ENCODE measurements around the gene SLC6A11. TPM values are rescaled to one million over a fixed set of nuclear protein-coding genes. Genes with fewer than 3 reads are reported as not detected.

Gene SLC6A11
- total RNA-seq, 4 donors from 2014 or later: 1.8 to 7.8 (median 5.3) TPM

DNA sequence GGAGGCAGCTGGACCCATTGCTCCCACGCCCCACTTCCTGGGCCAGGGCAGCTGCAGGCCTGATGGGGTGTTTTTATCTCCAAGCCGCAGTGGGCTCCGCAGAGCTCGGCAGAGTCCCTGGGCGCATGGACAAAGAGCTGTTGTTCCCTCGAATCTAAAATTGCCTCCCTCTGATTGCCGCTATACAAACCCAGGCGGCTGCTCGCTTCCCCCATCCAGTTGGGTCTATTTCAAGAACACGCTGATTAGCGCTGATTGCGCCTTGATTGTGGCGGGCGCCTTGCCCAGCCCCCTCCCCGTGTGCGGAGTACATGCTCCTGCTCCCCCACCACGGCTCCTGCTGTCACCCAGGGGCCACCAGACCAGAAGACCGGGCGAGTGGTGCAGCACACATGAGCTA lies 133.2 kb downstream of the SLC6A11 start:
- TF ChIP-seq, protein P1, sequence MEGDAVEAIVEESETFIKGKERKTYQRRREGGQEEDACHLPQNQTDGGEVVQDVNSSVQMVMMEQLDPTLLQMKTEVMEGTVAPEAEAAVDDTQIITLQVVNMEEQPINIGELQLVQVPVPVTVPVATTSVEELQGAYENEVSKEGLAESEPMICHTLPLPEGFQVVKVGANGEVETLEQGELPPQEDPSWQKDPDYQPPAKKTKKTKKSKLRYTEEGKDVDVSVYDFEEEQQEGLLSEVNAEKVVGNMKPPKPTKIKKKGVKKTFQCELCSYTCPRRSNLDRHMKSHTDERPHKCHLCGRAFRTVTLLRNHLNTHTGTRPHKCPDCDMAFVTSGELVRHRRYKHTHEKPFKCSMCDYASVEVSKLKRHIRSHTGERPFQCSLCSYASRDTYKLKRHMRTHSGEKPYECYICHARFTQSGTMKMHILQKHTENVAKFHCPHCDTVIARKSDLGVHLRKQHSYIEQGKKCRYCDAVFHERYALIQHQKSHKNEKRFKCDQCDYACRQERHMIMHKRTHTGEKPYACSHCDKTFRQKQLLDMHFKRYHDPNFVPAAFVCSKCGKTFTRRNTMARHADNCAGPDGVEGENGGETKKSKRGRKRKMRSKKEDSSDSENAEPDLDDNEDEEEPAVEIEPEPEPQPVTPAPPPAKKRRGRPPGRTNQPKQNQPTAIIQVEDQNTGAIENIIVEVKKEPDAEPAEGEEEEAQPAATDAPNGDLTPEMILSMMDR (IDR thresholded peaks at IDR 0.05): no peak
- DNase-seq (ENCODE audit: low spot score in 2 of 2): no peak
- WGBS, 2 donors: 87% methylated on average over 19 of the region's 19 CpGs
- no peak overlapping the region for H3K4me3 ChIP-seq (ENCODE audit: low read depth, poor library complexity, severe bottlenecking)
- intact Hi-C loops (cut with DNase I; ENCODE audit: low total_unique reads): loop anchor here (5.0 kb wide), 1 partner anchor 103 kb away; no protein-coding TSS in a partner anchor

DNA sequence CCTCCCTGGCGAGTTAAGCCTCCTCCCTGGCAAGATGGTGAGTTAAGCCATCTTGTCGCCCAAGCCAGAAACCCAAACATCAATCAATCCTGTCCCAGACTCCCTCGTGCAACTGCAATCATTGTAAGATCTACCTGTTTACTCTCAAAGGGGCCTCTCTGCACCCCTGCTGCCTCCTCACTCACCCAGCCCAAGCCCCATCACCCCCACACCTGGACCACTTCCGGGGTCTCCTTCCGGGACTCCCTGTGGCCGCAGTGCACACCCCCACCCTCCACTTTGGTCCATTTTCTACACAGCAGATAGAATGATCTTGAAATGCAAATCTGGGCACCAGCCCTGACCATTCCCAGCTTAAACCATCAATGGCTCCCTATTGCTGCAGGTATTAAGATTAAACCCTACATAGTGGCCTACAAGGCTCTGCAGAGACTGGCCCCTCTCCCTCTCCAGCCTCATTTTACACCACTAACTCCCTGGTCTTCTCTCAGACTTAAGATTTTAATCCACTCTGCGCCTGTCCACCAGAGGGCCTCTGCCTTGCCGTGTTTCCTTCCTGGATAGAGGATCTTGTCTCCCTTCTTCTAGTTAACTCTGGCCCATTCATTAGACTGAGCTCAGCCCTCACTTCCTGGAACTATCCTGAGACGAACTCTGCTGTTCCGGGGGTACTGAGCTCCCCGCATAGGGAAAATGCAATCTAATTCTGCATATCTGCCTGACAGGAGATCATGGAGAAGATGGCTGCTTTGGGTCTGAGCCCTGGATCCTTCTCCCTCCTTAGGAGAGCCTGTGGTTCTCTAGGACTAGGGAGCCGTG lies 134.7 kb downstream of the SLC6A11 start:
- DNase-seq (ENCODE audit: low spot score in 2 of 2): no peak
- H3K4me3 ChIP-seq (ENCODE audit: low read depth, poor library complexity, severe bottlenecking): no peak overlapping the region
- intact Hi-C loops (cut with DNase I; ENCODE audit: low total_unique reads): no loop called here
- TF ChIP-seq, protein P1 (IDR thresholded peaks at IDR 0.05): no peak
- no peak for TF ChIP-seq POLR2A (IDR thresholded peaks at IDR 0.05)
- WGBS, 2 donors: 52 to 53% methylated on average over 11 to 12 of the region's 12 CpGs

DNA sequence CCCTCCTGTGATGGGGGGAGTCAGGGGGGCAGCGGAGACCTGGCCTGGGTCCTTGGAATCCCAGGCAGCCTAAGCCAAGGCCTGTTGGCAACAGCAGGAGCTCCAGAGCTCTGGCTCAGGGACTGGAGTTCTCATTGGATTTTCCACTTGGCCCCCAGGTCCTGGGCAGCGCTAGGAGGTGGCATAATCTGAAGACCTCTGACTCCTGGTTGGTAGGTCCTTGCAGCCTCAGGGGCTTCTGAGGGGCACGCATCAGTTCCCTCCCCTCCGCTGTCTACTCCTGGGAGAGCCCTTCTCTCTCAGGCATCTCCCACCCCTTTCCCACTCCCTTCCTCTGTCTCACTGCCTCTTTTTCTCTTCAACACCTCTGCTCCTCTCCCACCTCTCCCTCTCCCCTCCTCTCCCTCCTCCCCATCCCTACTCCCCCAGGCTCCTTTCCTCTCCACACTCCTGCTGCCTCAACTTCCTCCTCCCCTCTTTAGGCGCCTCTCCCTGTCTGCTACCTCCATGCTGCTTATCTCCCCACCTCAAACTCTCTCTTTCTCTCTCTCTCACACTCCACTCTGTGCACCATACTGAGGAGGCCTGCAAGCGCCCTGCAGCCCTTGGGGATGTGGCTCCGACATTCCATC lies 135.4 kb downstream of the SLC6A11 start:
- DNase-seq (ENCODE audit: low spot score in 2 of 2): no peak
- intact Hi-C loops (cut with DNase I; ENCODE audit: low total_unique reads): no loop called here
- 77 to 81% methylated on average over 6 to 7 of the region's 7 CpGs for WGBS, 2 donors
- no peak overlapping the region for H3K4me3 ChIP-seq (ENCODE audit: low read depth, poor library complexity, severe bottlenecking)
- TF ChIP-seq POLR2A (IDR thresholded peaks at IDR 0.05): no peak

DNA sequence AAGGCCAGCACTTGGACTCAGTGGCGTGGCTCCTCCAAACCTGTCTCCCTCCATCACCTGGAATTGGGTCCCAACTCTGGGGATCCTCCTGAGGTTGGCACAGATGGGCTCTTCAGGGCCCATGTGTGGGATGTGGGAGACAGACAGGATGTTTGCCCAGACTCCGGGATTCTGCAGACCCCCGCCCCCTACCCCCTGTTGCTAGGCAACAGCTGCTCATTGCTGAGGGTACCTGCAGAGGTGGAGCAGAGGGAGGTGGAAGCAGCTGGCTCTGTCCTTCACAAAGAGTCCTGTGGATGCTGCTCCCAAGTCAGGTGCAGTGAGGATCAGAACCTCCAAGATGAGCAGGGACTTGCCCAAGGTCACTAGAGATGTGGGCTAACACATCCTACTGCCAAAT lies 136.5 kb downstream of the SLC6A11 start:
- 68 to 69% methylated on average over 3 of the region's 3 CpGs for WGBS, 2 donors
- no peak overlapping the region for H3K4me3 ChIP-seq (ENCODE audit: low read depth, poor library complexity, severe bottlenecking)
- no peak for DNase-seq (ENCODE audit: low spot score in 2 of 2)
- intact Hi-C loops (cut with DNase I; ENCODE audit: low total_unique reads): no loop called here
- TF ChIP-seq, protein P1 (IDR thresholded peaks at IDR 0.05): no peak
- TF ChIP-seq POLR2A (IDR thresholded peaks at IDR 0.05): no peak

DNA sequence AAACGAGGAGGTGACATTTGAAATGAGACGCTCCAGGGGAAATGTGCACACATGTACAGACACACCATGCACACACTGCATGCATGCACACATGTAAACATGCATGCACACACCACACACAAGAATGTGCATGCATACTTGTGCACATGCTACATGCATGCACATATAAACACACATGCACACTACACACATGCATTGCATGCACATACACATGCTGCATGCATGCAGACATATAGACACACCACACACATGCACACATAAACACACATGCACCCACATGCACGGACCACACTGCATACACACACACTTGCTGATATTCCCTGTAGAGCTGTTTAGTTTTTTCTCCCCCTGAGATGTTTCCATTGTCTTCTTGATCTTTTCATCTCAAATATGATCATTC lies 138.7 kb downstream of the SLC6A11 start:
- no peak for DNase-seq (ENCODE audit: low spot score in 2 of 2)
- TF ChIP-seq POLR2A (IDR thresholded peaks at IDR 0.05): no peak
- TF ChIP-seq, protein P1 (IDR thresholded peaks at IDR 0.05): no peak
- intact Hi-C loops (cut with DNase I; ENCODE audit: low total_unique reads): no loop called here
- H3K4me3 ChIP-seq (ENCODE audit: low read depth, poor library complexity, severe bottlenecking): no peak overlapping the region
- WGBS, 2 donors: 74 to 77% methylated on average over 3 of the region's 3 CpGs

DNA sequence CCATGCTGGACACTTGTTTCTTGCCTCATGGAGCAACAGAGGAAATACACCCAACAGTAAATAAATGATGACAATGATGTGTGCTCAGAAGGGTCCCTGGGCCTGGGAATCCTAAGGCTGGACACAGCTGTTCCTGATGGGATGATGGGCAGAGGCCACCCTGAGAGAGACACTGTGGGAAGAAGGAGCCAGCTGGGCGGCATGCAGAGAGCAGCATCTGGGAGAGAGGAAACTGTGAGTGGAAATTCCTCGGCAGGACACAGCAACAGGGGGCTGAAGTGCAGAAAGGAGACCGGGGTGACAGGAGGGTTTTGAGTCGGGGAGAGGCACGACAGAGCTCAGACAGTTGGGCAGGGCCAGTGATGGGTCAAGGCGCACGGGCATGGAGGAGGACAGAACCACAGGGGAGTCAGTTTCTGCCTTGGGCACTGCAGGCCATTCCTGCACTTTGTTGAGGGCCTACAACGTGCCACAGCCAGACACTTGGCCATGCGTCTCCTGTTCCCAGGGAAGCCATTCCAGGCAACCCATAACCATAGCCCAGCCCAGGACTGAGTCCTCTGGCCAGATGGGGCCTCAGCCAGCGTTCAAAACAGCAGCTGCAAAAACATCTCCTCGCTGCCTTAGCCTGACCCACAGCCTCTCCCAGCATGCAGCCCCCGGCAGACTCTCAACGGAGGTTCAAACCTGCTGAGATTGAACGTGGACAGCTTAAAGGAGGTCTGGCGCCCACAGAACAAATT lies 139.9 kb downstream of the SLC6A11 start:
- no peak overlapping the region for H3K4me3 ChIP-seq (ENCODE audit: low read depth, poor library complexity, severe bottlenecking)
- TF ChIP-seq, protein P1 (IDR thresholded peaks at IDR 0.05): no peak
- TF ChIP-seq POLR2A (IDR thresholded peaks at IDR 0.05): no peak
- intact Hi-C loops (cut with DNase I; ENCODE audit: low total_unique reads): no loop called here
- no peak for DNase-seq (ENCODE audit: low spot score in 2 of 2)
- 71 to 78% methylated on average over 15 of the region's 15 CpGs for WGBS, 2 donors

All from lower leg skin (tissue), 4 donors.